DND-41 (cell line): ENCODE measurements around the gene ARRDC1.

Experiments
- EZH2 ChIP-seq: IDR thresholded peaks from 3 replicates; pipeline ENCODE4 v1.6.1; 2012; ENCODE audit warnings: borderline replicate concordance, low read depth, mild to moderate bottlenecking, moderate library complexity, low read length, inconsistent platforms; ENCODE audit not compliant: severe bottlenecking
- TF ChIP-seq, protein P1 (sequence below): IDR thresholded peaks from 2 replicates; pipeline ENCODE4 v1.5.1; 2012; ENCODE audit warnings: borderline replicate concordance, low read length, moderate library complexity, mild to moderate bottlenecking; ENCODE audit not compliant: poor library complexity, severe bottlenecking; ENCODE audit errors: extremely low read depth

DNA sequence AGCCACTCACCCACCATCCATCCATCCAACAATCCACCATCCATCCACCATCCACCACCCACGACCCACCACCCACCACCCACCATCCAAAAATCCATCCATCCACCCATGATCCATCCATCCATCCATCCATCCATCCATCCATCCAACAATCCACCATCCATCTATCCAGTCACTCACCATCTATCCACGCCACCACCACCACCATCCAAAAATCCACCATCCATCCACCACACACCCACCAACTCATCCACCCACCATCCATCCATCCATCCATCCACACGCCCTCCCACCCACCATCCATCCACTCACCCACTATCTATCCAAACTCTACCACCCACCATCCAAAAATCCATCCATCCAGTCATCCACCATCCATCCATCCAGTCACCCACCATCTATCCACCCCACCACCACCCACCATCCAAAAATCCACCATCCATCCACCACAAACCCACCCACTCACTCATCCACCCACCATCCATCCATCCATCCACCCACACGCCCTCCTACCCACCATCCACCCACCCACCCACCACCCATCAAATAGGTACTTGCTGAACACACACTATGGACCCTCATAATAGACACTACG lies 35.8 kb upstream of the ARRDC1 start:
- TF ChIP-seq, protein P1, sequence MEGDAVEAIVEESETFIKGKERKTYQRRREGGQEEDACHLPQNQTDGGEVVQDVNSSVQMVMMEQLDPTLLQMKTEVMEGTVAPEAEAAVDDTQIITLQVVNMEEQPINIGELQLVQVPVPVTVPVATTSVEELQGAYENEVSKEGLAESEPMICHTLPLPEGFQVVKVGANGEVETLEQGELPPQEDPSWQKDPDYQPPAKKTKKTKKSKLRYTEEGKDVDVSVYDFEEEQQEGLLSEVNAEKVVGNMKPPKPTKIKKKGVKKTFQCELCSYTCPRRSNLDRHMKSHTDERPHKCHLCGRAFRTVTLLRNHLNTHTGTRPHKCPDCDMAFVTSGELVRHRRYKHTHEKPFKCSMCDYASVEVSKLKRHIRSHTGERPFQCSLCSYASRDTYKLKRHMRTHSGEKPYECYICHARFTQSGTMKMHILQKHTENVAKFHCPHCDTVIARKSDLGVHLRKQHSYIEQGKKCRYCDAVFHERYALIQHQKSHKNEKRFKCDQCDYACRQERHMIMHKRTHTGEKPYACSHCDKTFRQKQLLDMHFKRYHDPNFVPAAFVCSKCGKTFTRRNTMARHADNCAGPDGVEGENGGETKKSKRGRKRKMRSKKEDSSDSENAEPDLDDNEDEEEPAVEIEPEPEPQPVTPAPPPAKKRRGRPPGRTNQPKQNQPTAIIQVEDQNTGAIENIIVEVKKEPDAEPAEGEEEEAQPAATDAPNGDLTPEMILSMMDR = no peak
- no peak for TF ChIP-seq EZH2
